Activated CD8-positive, alpha-beta T cell treated with anti-CD3 and anti-CD28 coated beads for 36 hours (primary cell): ENCODE results near the gene IRF1. TPM values are rescaled to one million over a fixed set of nuclear protein-coding genes. Genes with fewer than 3 reads are reported as not detected.

Source experiments
- ATAC-seq: fragments of 200-7000 bp; cut with Tn5 transposase; one replicate; pipeline ENCODE4 v1.10.0; 2021; ENCODE audit warnings: mild to moderate bottlenecking, moderate library complexity
- CTCF ChIA-PET: fragments of 350-600 bp; sonication (Branson Sonifier 250); formaldehyde crosslinking; loops from one replicate; lab custom pipeline; 2021; ENCODE audit warnings: antibody characterized with exemption; lab: Charles Lee
- POLR2A ChIA-PET: fragments of 350-600 bp; sonication (Branson Sonifier 250); formaldehyde crosslinking; loops from one replicate; lab custom pipeline; 2021; ENCODE audit warnings: antibody characterized with exemption; lab: Charles Lee
- DNase-seq: peaks from one replicate; pipeline ENCODE4 v3.0.0-alpha.2; 2020
- H3K27ac Mint-ChIP-seq: one replicate; pipeline ENCODE4 v1.8.0; 2021; ENCODE audit warnings: mild to moderate bottlenecking, mixed read lengths
- H3K27me3 Mint-ChIP-seq: one replicate; pipeline ENCODE4 v1.8.0; 2021; ENCODE audit warnings: mixed read lengths
- H3K36me3 Mint-ChIP-seq: one replicate; pipeline ENCODE4 v1.8.0; 2021; ENCODE audit warnings: low read depth, mixed read lengths
- H3K4me1 Mint-ChIP-seq: one replicate; pipeline ENCODE4 v1.8.0; 2021; ENCODE audit warnings: low read depth, mixed read lengths
- H3K4me3 Mint-ChIP-seq: one replicate; pipeline ENCODE4 v1.8.0; 2021; ENCODE audit warnings: mild to moderate bottlenecking, moderate library complexity, mixed read lengths
- H3K9me3 Mint-ChIP-seq: one replicate; pipeline ENCODE4 v1.8.0; 2021; ENCODE audit warnings: mixed read lengths
- CTCF ChIP-seq: fragments of 200-600 bp; IDR thresholded peaks from one replicate; pipeline ENCODE4 v1.8.0; 2022; ENCODE audit warnings: antibody characterized with exemption, mild to moderate bottlenecking
- intact Hi-C: fragments of 100-400 bp; cut with micrococcal nuclease; formaldehyde crosslinking; loops from one replicate; pipeline ENCODE4 v1.10.0; 2022
- total RNA-seq, 2 experiments: library from RNA; stranded (reverse); gene quantifications; one replicate each; pipeline ENCODE4 v1.2.3, GENCODE V29; 2021

IRF1 gene
- total RNA-seq, 2 experiments from 2014 or later, result 121 to 128 TPM

GRCh38 chr5:132437604-132438266 is 52.8 kb downstream of the IRF1 start:
- peak; percentile 89 for ATAC-seq
- H3K4me1 Mint-ChIP-seq, result peaks cover 84% of the 10 kb centered on the region
- intact Hi-C loops, result no loop called here
- no peak for TF ChIP-seq CTCF
- peaks cover 27% of the 10 kb centered on the region for H3K36me3 Mint-ChIP-seq
- peak; percentile 84 for DNase-seq
- H3K27me3 Mint-ChIP-seq, result no peaks in the 10 kb centered on the region
- peak overlapping the region; percentile 53 for H3K4me3 Mint-ChIP-seq
- ChIA-PET CTCF (interaction anchor here (0.9 to 5.8 kb wide), 10 partner anchors 9 to 63 kb away, joined by 3 to 46 read pairs (median 7); no protein-coding TSS in a partner anchor), POLR2A (interaction anchor here (0.7 to 24.7 kb wide), 9 partner anchors 10 to 49 kb away, joined by 3 to 1131 read pairs (median 8); partner anchors contain the start of gene IRF1)
- peak overlapping the region; percentile 88 for H3K27ac Mint-ChIP-seq
- no peaks in the 10 kb centered on the region for H3K9me3 Mint-ChIP-seq

GRCh38 chr5:132436936-132437335 is 53.6 kb downstream of the IRF1 start:
- no peak for TF ChIP-seq CTCF
- H3K36me3 Mint-ChIP-seq, result peaks cover 26% of the 10 kb centered on the region
- ChIA-PET CTCF (interaction anchor here (1.1 to 5.8 kb wide), 5 partner anchors 11 to 34 kb away, joined by 3 to 46 read pairs (median 11); no protein-coding TSS in a partner anchor), POLR2A (interaction anchor here (0.6 to 24.7 kb wide), 6 partner anchors 10 to 50 kb away, joined by 3 to 1131 read pairs (median 17); partner anchors contain the start of gene IRF1)
- no peaks in the 10 kb centered on the region for H3K9me3 Mint-ChIP-seq
- no peak overlapping the region for H3K4me3 Mint-ChIP-seq
- H3K27ac Mint-ChIP-seq, result peak overlapping the region; percentile 88
- ATAC-seq (no peak), DNase-seq (no peak)
- H3K4me1 Mint-ChIP-seq, result peaks cover 84% of the 10 kb centered on the region
- H3K27me3 Mint-ChIP-seq, result no peaks in the 10 kb centered on the region
- intact Hi-C loops, result no loop called here

- Mint-ChIP-seq H3K27ac (peak overlapping the region; percentile 76), H3K27me3 (no peaks in the 10 kb centered on the region), H3K4me1 (peaks cover 86% of the 10 kb centered on the region), H3K36me3 (peaks cover 26% of the 10 kb centered on the region), H3K9me3 (no peaks in the 10 kb centered on the region), H3K4me3 (no peak overlapping the region)
- DNase-seq (no peak), ATAC-seq (no peak)
- TF ChIP-seq CTCF, result no peak
- CTCF ChIA-PET, result interaction anchor here (1.1 to 5.8 kb wide), 6 partner anchors 8 to 65 kb away, joined by 3 to 46 read pairs (median 3); no protein-coding TSS in a partner anchor
- POLR2A ChIA-PET, result interaction anchor here (1.2 to 24.7 kb wide), 4 partner anchors 9 to 51 kb away, joined by 4 to 1131 read pairs (median 60); partner anchors contain the start of gene IRF1
- intact Hi-C loops, result no loop called here
These were observed 54.7 kb downstream of the IRF1 start for GRCh38 chr5:132435886-132436285.

GRCh38 chr5:132435447-132435846 is 55.1 kb downstream of the IRF1 start:
- ATAC-seq (no peak), DNase-seq (no peak)
- peaks cover 86% of the 10 kb centered on the region for H3K4me1 Mint-ChIP-seq
- TF ChIP-seq CTCF, result no peak
- peaks cover 29% of the 10 kb centered on the region for H3K36me3 Mint-ChIP-seq
- CTCF ChIA-PET, result interaction anchor here (1.1 to 5.8 kb wide), 5 partner anchors 9 to 65 kb away, joined by 3 to 46 read pairs (median 3); no protein-coding TSS in a partner anchor
- H3K4me3 Mint-ChIP-seq, result no peak overlapping the region
- H3K27me3 Mint-ChIP-seq, result no peaks in the 10 kb centered on the region
- POLR2A ChIA-PET, result interaction anchor here (8.5 to 24.7 kb wide), 2 partner anchors 8 to 51 kb away, joined by 89 to 1131 read pairs; partner anchors contain the start of gene IRF1
- no peaks in the 10 kb centered on the region for H3K9me3 Mint-ChIP-seq
- peak overlapping the region; percentile 76 for H3K27ac Mint-ChIP-seq
- intact Hi-C loops, result no loop called here
